WI38 (cell line): Measurements from ENCODE around the gene FGGY.

Experiments used
- H3K4me3 ChIP-seq: 2 replicates; pipeline ENCODE4 v1.5.1; 2011; ENCODE audit warnings: low read depth, mild to moderate bottlenecking, control low read depth, low read length
- TF ChIP-seq, protein P1 (sequence below): IDR thresholded peaks from 2 replicates; pipeline ENCODE4 v1.5.1; 2012; ENCODE audit warnings: low read depth, mild to moderate bottlenecking, control low read depth, low read length

The FGGY gene

DNA sequence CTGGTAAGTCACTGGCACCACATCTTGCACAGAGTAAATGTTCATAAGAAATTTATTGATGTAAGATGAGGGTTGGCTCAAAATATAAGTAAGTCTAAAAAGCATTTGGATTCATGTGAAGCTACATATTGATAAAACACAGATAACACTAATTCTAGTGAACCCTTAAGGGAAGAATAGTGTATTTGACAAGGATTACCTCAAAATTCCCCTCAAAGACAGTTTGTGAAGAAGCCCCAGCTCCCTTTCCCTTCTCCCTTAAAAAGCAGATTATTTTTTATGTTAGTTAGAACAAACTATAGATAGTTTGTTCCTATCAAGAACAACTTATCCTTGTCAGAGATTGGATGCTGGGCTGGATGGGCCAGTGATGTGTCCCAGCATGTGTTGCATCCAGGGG, 10.7 kb downstream of the FGGY start:
- no peak overlapping the region for H3K4me3 ChIP-seq
- TF ChIP-seq, protein P1, sequence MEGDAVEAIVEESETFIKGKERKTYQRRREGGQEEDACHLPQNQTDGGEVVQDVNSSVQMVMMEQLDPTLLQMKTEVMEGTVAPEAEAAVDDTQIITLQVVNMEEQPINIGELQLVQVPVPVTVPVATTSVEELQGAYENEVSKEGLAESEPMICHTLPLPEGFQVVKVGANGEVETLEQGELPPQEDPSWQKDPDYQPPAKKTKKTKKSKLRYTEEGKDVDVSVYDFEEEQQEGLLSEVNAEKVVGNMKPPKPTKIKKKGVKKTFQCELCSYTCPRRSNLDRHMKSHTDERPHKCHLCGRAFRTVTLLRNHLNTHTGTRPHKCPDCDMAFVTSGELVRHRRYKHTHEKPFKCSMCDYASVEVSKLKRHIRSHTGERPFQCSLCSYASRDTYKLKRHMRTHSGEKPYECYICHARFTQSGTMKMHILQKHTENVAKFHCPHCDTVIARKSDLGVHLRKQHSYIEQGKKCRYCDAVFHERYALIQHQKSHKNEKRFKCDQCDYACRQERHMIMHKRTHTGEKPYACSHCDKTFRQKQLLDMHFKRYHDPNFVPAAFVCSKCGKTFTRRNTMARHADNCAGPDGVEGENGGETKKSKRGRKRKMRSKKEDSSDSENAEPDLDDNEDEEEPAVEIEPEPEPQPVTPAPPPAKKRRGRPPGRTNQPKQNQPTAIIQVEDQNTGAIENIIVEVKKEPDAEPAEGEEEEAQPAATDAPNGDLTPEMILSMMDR, result no peak

DNA sequence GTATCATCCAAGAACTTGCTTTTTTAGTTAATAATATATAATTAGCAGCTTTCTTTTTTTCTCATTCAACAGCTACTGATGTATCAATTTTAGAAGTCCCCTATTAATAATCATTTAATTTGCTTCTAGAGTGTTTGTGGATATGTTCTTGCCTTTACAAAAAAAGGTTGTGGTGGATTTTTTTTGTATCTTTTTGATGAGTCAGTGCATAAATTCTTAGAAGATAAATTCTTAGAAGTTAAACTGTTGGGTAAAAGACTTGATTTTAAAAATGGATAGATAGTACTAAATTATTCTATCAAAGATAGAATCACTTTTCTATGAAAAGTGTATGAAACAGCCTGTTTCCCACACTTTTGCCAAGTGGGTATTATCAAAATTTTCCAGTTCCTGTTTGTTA, 11.9 kb downstream of the FGGY start:
- TF ChIP-seq, protein P1, result no peak
- no peak overlapping the region for H3K4me3 ChIP-seq

DNA sequence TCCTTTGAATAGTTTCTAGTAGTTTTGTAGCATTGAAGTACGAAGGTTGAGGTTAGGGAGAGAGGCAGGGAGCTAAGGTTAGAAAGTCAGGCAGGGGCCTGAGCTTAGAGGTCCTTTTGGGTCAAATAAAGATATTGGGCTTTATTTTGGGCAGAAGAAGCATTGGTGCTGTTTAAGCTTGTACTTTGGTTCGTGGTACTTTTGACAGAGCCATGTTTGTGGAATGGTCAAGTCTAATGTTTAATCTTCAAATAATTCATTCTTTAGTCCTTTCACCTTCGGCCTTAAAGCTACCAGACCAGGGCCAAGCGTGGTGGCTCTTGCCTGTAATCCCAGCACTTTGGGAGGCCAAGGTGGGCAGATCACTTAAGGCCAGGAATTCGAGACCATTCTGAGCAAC, 12.5 kb downstream of the FGGY start:
- TF ChIP-seq, protein P1, result no peak
- no peak overlapping the region for H3K4me3 ChIP-seq

DNA sequence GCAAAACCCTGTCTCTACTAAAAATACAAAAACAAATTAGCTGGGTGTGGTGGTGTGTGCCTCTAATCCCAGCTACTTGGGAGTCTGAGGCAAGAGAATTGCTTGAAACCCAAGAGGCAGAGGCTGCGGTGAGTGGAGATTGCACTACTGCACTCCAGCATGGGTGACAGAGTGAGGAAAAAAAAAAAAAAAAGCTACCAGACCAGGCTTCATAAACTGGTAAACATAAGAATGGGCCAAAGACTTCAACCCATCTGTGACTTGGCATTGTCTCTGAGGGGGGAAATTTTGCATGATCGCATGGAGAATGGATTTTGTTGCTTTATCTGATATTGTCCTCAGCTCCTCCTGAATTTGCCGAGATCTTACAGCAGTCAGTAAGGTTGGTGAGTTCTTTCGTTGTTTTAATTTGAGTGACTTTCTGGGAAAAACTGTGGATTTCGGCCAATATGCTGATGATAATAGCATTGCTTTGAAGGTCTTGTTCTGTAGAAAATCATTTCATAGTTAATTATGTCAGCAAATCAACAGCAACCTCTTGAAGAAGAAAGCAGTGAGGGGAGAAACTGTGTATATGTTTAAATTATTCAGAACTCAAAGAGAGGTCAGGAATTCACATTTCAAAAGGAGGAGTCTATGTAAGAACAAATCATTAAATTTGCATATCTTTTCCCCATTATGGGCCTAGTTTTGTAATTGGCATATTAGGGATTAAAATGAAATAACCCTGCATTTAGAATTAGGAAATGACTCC, 13.1 kb downstream of the FGGY start:
- TF ChIP-seq, protein P1, result no peak
- no peak overlapping the region for H3K4me3 ChIP-seq

DNA sequence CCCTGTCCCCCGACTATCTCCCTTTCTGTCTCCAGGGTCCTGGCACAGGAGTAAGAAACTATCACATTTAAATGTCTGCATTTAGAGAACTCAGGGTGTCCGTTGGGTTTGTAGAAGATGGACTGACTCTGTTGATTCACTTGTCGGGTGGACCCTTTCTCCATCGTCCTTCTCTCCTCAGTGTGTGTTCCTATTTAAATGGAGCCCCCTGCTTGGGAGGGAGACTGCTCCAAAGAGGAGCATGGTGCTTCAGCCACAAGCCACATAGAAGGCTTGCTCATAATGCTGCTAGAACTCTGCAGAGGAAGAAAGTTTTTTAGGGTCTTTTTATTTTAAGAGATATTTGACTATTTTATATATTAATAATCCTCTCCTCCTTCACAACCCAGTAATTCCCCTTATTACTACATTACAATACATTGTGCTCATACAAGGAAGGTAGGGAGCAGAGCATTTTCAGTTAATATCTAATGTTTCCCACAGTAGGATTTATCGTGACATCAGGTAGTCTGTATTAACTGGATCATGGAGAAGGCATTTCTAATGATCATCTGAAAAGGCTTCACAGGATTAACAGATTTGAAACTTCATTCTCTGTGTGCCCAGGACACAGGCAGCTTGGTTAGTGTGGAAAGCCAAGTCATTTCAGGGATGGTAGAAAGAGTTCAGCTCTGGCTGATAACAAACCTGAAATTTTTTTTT, 13.8 kb downstream of the FGGY start:
- no peak overlapping the region for H3K4me3 ChIP-seq
- TF ChIP-seq, protein P1, result no peak

DNA sequence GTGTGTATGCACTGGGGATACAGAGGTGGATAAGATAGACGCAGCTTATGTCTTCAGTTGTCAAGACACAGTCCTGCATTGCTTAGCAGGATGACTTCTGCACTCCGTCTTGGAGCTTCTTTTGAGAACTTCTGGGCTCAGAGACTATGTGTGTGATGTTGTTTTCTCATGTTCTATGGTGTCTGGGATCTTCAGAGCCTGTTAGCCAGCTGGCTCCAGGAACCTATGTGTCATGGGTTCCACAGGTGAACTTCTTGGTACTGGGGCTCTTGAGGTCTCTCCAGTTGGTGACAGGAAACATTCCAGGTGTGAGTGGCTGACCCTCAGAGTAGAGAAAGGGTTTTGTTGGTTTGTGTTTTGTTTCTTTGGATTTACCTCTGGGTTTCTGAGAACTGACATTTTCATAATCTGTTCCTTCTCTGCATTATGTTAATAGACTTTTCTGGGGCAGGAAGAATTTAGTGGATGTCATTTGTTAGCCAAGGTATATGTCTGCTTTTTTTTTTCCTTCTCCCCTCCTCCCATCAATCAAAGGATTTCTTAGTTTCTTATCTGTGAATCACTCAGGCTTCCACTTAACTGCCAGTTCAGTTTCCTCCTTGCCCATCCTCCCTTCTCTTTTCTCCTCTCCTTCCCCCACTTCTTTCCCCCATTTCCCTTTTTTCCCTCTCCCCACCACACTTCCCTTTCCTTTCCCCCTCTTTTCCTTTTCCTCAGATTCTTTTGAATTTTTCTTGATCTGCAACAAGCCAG, 18.1 kb downstream of the FGGY start:
- TF ChIP-seq, protein P1, result no peak
- H3K4me3 ChIP-seq, result no peak overlapping the region
